Measurements from ENCODE around the gene KCNG1.

Gene KCNG1

DNA sequence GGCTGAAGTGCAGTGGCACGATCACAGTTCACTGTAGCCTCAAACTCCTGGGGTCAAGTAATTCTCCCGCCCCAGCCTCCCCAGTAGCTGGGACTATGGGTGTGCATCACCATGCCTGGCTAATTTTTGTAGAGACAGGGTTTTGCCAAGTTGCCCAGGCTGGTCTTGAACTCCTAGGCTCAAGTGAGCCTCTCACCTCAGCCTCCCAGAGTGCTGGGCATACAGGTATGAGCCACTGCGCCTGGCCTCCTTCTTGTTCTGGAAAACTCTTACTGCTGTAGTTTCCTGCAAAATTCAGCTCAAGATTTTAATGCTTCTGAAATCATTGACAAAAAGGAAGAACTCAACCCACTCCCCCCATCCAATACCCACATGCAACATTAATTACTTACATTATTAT lies 21.9 kb upstream of the KCNG1 start:
- DNase-seq (ENCODE audit: low spot score): no peak

DNA sequence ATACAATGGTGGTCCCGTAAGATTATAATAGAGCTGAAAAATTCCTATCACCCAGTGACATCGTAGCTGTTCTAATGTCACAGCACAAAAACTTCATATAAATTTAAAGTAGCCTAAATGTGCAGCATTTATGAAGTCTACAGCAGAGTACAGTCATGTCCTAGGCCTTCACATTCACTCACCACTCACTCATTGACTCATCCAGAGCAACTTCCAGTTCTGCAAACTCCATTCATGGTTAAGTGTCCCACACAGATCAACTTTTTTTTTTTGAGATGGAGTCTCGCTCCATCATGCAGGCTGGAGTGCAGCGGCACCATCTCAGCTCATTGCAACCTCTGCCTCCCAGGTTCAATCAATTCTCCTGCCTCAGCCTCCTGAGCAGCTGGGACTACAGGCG lies 20.9 kb upstream of the KCNG1 start:
- DNase-seq (ENCODE audit: low spot score): no peak
- no peak for TF ChIP-seq CTCF (IDR thresholded peaks at IDR 0.05; ENCODE audit: extremely low read depth, missing control alignments)

More for the DNA sequence above, 21.9 kb upstream of the KCNG1 start:
- TF ChIP-seq CTCF (IDR thresholded peaks at IDR 0.05; ENCODE audit: extremely low read depth, missing control alignments): no peak

DNA sequence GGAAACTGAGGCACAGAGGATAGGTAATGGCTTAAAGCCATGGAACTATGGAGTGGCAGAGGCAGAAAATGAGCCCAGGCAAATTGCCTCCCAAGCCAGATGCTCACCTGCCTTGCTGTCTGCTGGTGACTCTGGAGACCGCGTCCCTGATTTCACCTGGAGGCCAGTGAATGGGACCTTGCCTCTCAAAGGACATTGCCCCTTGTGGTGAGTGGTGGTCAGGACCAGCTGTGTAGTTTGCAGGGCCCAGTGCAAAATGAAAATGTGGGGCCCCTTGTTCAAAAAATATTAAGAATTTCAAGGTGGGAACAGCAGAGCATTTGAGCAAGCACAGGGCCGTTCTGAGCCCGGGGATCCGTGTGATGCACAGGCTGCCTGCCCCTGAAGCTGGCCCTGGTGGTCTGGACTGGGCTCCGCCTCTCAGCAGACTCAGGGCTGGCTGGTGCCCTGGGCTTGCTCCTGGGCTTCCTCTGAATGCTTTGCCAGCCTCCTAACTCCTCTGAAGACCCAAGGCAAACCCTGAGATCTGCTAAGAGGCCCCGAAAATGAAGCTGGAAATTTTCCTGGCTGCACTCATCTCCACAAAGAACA lies 19.8 kb upstream of the KCNG1 start:
- TF ChIP-seq CTCF (IDR thresholded peaks at IDR 0.05; ENCODE audit: extremely low read depth, missing control alignments): no peak

DNA sequence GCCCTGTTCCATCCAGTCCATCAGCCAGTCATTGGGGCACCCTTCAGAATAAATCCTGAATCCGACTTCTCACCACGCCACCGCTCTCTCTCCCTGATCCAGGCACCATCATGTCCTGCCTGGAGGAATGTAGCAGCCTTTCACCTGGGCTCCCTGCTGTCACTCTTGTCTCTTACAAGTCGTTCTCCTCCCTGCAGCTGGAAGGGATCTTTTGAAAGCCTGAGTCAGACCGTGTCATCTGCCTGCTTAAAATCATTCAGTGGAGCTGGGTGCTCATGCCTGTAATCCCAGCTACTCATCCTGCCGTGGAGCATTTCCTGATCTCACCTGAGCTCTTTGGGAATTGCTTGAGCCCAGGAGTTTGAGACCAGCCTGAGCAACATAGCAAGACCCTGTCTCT lies 19.2 kb upstream of the KCNG1 start:
- DNase-seq (ENCODE audit: low spot score): no peak
- no peak for TF ChIP-seq CTCF (IDR thresholded peaks at IDR 0.05; ENCODE audit: extremely low read depth, missing control alignments)

More for the DNA sequence above, 19.8 kb upstream of the KCNG1 start:
- DNase-seq (ENCODE audit: low spot score): no peak

- TF ChIP-seq CTCF (IDR thresholded peaks at IDR 0.05; ENCODE audit: extremely low read depth, missing control alignments): no peak
Observed at GRCh38 chr20:51037532-51038115, 14.7 kb upstream of the KCNG1 start.

DNA sequence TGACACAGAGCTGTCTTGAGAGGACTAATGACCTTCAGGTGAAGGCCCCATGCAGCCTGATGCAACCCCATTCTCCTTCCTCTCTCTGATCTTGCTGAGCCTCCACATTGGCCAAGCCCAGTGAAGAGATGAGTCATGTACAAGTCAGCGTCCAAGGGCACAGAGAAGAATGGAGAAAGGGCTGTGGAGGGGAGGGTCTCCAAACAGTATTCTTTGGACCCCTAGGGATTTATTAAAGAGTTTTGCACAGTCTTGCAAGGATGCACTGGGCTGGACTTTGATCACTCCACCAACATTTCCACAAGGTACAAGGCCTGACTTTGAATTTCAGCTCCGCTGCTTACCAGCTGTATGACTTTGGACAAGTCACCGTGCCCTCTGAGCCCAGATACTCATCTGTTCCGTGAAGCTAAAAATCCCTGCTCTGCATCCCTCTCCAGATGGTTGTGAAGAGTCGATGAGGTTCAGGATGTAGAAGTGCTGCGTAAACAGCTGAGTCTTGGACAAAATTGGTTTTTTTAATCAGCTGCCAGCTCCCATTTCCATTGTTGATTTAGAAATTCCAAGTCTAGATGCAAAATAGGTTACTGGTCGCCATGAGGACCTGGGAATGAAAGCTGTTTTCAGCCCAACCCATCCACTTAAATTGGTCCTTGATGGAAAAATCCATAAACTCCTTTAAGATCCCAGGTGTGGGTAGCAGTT lies 14.1 kb upstream of the KCNG1 start:
- DNase-seq (ENCODE audit: low spot score): no peak

More at GRCh38 chr20:51037532-51038115, 14.7 kb upstream of the KCNG1 start:
- no peak for DNase-seq (ENCODE audit: low spot score)

More for the DNA sequence above, 14.1 kb upstream of the KCNG1 start:
- no peak for TF ChIP-seq CTCF (IDR thresholded peaks at IDR 0.05; ENCODE audit: extremely low read depth, missing control alignments)
